Measurements from ENCODE around the gene C11orf91.

C11orf91 gene

GRCh38 chr11:33718440-33718839 is 17.8 kb upstream of the C11orf91 start:
- H3K9me3 ChIP-seq (ENCODE audit: severe bottlenecking) = no peaks in the 10 kb centered on the region
- no peak for DNase-seq
- H3K4me3 ChIP-seq (ENCODE audit: low read depth, low read length) = no peak overlapping the region
- H3K27ac ChIP-seq = no peak overlapping the region
- H3K27me3 ChIP-seq (ENCODE audit: insufficient read depth, low read depth, severe bottlenecking) = no peaks in the 10 kb centered on the region
- TF ChIP-seq CTCF (IDR thresholded peaks at IDR 0.05; ENCODE audit: low read depth, low read length) = no peak
- H3K36me3 ChIP-seq = peaks cover 27% of the 10 kb centered on the region

- H3K36me3 ChIP-seq = peaks cover 27% of the 10 kb centered on the region
- H3K9me3 ChIP-seq (ENCODE audit: severe bottlenecking) = no peaks in the 10 kb centered on the region
- H3K27me3 ChIP-seq (ENCODE audit: insufficient read depth, low read depth, severe bottlenecking) = no peaks in the 10 kb centered on the region
- peak; percentile 26 for DNase-seq
- no peak overlapping the region for H3K27ac ChIP-seq
- no peak overlapping the region for H3K4me3 ChIP-seq (ENCODE audit: low read depth, low read length)
- no peak; the same call in 1 of the 2 replicates for TF ChIP-seq CTCF (IDR thresholded peaks at IDR 0.05; ENCODE audit: low read depth, low read length)
Measured at GRCh38 chr11:33716243-33716642, 15.6 kb upstream of the C11orf91 start.

- Histone ChIP-seq H3K27me3 (ENCODE audit: insufficient read depth, low read depth, severe bottlenecking) (no peaks in the 10 kb centered on the region), H3K4me3 (ENCODE audit: low read depth, low read length) (no peak overlapping the region), H3K27ac (no peak overlapping the region), H3K9me3 (ENCODE audit: severe bottlenecking) (no peaks in the 10 kb centered on the region), H3K36me3 (peaks cover 27% of the 10 kb centered on the region)
- DNase-seq = no peak
- TF ChIP-seq CTCF (IDR thresholded peaks at IDR 0.05; ENCODE audit: low read depth, low read length) = no peak
Measured at GRCh38 chr11:33713856-33714398, 13.3 kb upstream of the C11orf91 start.

GRCh38 chr11:33713151-33713855 is 12.7 kb upstream of the C11orf91 start:
- H3K36me3 ChIP-seq = peaks cover 26% of the 10 kb centered on the region
- no peaks in the 10 kb centered on the region for H3K9me3 ChIP-seq (ENCODE audit: severe bottlenecking)
- DNase-seq = no peak
- H3K27ac ChIP-seq = no peak overlapping the region
- no peaks in the 10 kb centered on the region for H3K27me3 ChIP-seq (ENCODE audit: insufficient read depth, low read depth, severe bottlenecking)
- TF ChIP-seq CTCF (IDR thresholded peaks at IDR 0.05; ENCODE audit: low read depth, low read length) = no peak
- H3K4me3 ChIP-seq (ENCODE audit: low read depth, low read length) = no peak overlapping the region

GRCh38 chr11:33712436-33712835 is 11.8 kb upstream of the C11orf91 start:
- no peaks in the 10 kb centered on the region for H3K27me3 ChIP-seq (ENCODE audit: insufficient read depth, low read depth, severe bottlenecking)
- no peak overlapping the region for H3K27ac ChIP-seq
- H3K36me3 ChIP-seq = peaks cover 26% of the 10 kb centered on the region
- H3K4me3 ChIP-seq (ENCODE audit: low read depth, low read length) = no peak overlapping the region
- no peaks in the 10 kb centered on the region for H3K9me3 ChIP-seq (ENCODE audit: severe bottlenecking)
- no peak for DNase-seq
- TF ChIP-seq CTCF (IDR thresholded peaks at IDR 0.05; ENCODE audit: low read depth, low read length) = no peak

GRCh38 chr11:33709466-33709865 is 8.8 kb upstream of the C11orf91 start:
- Histone ChIP-seq H3K27ac (no peak overlapping the region), H3K36me3 (peaks cover 21% of the 10 kb centered on the region), H3K4me3 (ENCODE audit: low read depth, low read length) (no peak overlapping the region), H3K27me3 (ENCODE audit: insufficient read depth, low read depth, severe bottlenecking) (no peaks in the 10 kb centered on the region), H3K9me3 (ENCODE audit: severe bottlenecking) (no peaks in the 10 kb centered on the region)
- no peak for TF ChIP-seq CTCF (IDR thresholded peaks at IDR 0.05; ENCODE audit: low read depth, low read length)
- DNase-seq = no peak

All from WERI-Rb-1 (cell line).